Panc1 (cell line): ENCODE results near the gene FKBP1A. TPM values are rescaled to one million over a fixed set of nuclear protein-coding genes. Genes with fewer than 3 reads are reported as not detected.

ENCODE experiments used
- ATAC-seq: fragments of 200-7000 bp; cut with Tn5 transposase; 2 replicates; pipeline ENCODE4 v1.9.1; 2020; ENCODE audit warnings: mild to moderate bottlenecking, moderate library complexity
- BruUV-seq: library from RNA; stranded (reverse); fragments of 400-500 nt; replicated peaks from 2 replicates; lab custom pipeline; 2021; lab: Mats Ljungman, UMichigan
- CTCF ChIA-PET: fragments of 300-600 bp; sonication (Branson Sonifier 250); formaldehyde crosslinking; loops from one replicate; lab custom pipeline; 2022; ENCODE audit warnings: antibody characterized with exemption; lab: Charles Lee
- POLR2A ChIA-PET: fragments of 300-600 bp; sonication (Branson Sonifier 250); formaldehyde crosslinking; loops from one replicate; lab custom pipeline; 2022; ENCODE audit warnings: antibody characterized with exemption; lab: Charles Lee
- DNase-seq: peaks from one replicate; pipeline ENCODE4 v3.0.0-alpha.2; 2010; ENCODE audit warnings: low read depth, low spot score
- H3K27ac ChIP-seq: 2 replicates; pipeline ENCODE4 v1.5.1; 2011; ENCODE audit warnings: mild to moderate bottlenecking, low read length, inconsistent platforms
- H3K27me3 ChIP-seq: fragments of 200-500 bp; sonication (Bioruptor generic); 2 replicates; pipeline ENCODE4 v1.6.0; 2014; ENCODE audit warnings: low read length, inconsistent platforms; ENCODE audit not compliant: control insufficient read depth, insufficient read depth
- H3K36me3 ChIP-seq: fragments of 200-500 bp; sonication (Bioruptor generic); 2 replicates; pipeline ENCODE4 v1.5.1; 2014; ENCODE audit warnings: inconsistent platforms, mild to moderate bottlenecking, low read length, moderate library complexity; ENCODE audit not compliant: control insufficient read depth, insufficient read depth
- H3K4me1 ChIP-seq: 2 replicates; pipeline ENCODE4 v1.5.1; 2011; ENCODE audit warnings: inconsistent platforms, mild to moderate bottlenecking, low read length, moderate library complexity; ENCODE audit not compliant: control insufficient read depth, insufficient read depth
- H3K4me3 ChIP-seq, 2 experiments: 2 replicates each; pipeline ENCODE4 v1.5.1; 2011 to 2012; ENCODE audit warnings: low read depth in 2 of 2, low read length in 2 of 2, mild to moderate bottlenecking in 2 of 2, inconsistent platforms in 1 of 2, moderate library complexity in 1 of 2
- H3K9me3 ChIP-seq: fragments of 200-500 bp; sonication (Bioruptor generic); 2 replicates; pipeline ENCODE4 v1.5.1; 2014; ENCODE audit warnings: low read depth, mild to moderate bottlenecking, inconsistent platforms, low read length, moderate library complexity; ENCODE audit not compliant: control insufficient read depth, insufficient read depth
- POLR2AphosphoS5 ChIP-seq: IDR thresholded peaks from 2 replicates; pipeline ENCODE4 v1.6.1; 2012; ENCODE audit warnings: mild to moderate bottlenecking, low read depth, low read length, moderate library complexity
- SIN3A ChIP-seq: IDR thresholded peaks from 2 replicates; pipeline ENCODE4 v1.6.1; 2012; ENCODE audit warnings: low read depth, mild to moderate bottlenecking, low read length, moderate library complexity, borderline replicate concordance; ENCODE audit not compliant: insufficient read depth
- TCF7L2 ChIP-seq: IDR thresholded peaks from 2 replicates; pipeline ENCODE4 v1.6.1; 2011; ENCODE audit warnings: mild to moderate bottlenecking, low read depth, low read length, inconsistent platforms
- in situ Hi-C: cut with HindIII; loops from 2 replicates; pipeline ENCODE4 v1.10.0; 2016; ENCODE audit warnings: low sequenced_read_pairs, low pct_unique_long_range_greater_than_20kb
- intact Hi-C: fragments of 100-400 bp; cut with micrococcal nuclease; formaldehyde crosslinking; loops from one replicate; pipeline ENCODE4 v1.10.0; 2022; ENCODE audit not compliant: unreplicated experiment
- total RNA-seq: library from RNA; stranded (reverse); gene quantifications from one replicate; pipeline ENCODE4 v1.2.1, GENCODE V29; 2021; ENCODE audit not compliant: unreplicated experiment
- TF ChIP-seq, protein P1 (sequence below), 2 experiments: IDR thresholded peaks; 2 replicates each; pipeline ENCODE4 v1.6.1; 2011 to 2012; ENCODE audit warnings: low read depth in 2 of 2, control low read depth in 1 of 2, low read length in 1 of 2, mild to moderate bottlenecking in 1 of 2, moderate library complexity in 1 of 2; ENCODE audit not compliant: insufficient read depth in 1 of 2
- TF ChIP-seq, protein P2 (sequence below): fragments of 450-650 bp; IDR thresholded peaks from 2 replicates; pipeline ENCODE4 v1.5.1; 2017; ENCODE audit warnings: mild to moderate bottlenecking

FKBP1A gene
- total RNA-seq, 1 experiment from 2014 or later: 695 TPM

DNA sequence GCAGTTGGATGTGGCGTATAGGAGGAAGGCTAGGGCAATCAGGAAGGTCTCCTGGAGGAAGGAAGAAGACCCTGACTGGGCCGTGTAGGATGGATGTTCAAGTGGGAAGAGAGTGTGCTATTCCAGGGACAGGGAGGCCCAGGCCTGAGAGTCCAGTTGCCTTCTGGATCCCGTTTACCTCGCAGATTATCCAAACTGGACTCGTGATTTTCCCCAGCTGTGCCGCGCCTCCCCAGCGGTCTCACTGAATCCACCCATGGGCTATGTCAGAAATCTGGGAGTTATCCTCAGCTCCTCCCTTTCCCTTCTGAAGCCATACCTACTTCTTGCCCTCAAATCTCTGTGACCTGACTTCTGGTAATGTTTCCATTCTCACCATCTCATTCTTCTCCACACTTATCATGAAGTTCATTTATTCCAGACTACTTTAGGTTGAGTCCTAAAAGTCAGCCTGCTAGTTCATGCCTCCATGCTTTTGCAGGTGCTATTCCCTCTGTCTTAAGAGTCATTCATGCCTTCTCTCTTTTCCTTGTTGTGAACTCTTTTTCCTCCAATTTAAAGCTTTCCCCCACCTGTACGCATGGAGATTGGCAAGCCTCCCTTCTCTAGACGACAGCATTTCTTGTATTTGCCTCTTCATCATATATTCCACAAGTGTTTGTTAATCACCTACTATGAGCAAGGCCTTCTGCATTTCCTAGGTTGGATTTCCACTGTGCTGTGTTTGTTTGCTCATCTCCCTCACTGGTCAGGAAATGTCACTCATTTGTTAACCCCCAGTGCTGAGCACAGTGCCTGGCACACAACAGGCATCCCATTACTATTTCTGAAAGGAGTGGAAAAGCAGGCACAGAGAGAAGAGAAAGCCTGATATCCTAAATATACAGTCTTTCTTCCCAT is 66.6 kb downstream of the FKBP1A start:
- TF ChIP-seq, protein P1, sequence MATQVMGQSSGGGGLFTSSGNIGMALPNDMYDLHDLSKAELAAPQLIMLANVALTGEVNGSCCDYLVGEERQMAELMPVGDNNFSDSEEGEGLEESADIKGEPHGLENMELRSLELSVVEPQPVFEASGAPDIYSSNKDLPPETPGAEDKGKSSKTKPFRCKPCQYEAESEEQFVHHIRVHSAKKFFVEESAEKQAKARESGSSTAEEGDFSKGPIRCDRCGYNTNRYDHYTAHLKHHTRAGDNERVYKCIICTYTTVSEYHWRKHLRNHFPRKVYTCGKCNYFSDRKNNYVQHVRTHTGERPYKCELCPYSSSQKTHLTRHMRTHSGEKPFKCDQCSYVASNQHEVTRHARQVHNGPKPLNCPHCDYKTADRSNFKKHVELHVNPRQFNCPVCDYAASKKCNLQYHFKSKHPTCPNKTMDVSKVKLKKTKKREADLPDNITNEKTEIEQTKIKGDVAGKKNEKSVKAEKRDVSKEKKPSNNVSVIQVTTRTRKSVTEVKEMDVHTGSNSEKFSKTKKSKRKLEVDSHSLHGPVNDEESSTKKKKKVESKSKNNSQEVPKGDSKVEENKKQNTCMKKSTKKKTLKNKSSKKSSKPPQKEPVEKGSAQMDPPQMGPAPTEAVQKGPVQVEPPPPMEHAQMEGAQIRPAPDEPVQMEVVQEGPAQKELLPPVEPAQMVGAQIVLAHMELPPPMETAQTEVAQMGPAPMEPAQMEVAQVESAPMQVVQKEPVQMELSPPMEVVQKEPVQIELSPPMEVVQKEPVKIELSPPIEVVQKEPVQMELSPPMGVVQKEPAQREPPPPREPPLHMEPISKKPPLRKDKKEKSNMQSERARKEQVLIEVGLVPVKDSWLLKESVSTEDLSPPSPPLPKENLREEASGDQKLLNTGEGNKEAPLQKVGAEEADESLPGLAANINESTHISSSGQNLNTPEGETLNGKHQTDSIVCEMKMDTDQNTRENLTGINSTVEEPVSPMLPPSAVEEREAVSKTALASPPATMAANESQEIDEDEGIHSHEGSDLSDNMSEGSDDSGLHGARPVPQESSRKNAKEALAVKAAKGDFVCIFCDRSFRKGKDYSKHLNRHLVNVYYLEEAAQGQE (IDR thresholded peaks at IDR 0.05; ENCODE audit: insufficient read depth in 1 of 2, low read depth in 2 of 2, low read length in 1 of 2): no peak
- TF ChIP-seq TCF7L2: no peak
- TF ChIP-seq POLR2AphosphoS5: no peak; the same call in 1 of the 2 replicates
- TF ChIP-seq SIN3A: no peak
- TF ChIP-seq, protein P2, sequence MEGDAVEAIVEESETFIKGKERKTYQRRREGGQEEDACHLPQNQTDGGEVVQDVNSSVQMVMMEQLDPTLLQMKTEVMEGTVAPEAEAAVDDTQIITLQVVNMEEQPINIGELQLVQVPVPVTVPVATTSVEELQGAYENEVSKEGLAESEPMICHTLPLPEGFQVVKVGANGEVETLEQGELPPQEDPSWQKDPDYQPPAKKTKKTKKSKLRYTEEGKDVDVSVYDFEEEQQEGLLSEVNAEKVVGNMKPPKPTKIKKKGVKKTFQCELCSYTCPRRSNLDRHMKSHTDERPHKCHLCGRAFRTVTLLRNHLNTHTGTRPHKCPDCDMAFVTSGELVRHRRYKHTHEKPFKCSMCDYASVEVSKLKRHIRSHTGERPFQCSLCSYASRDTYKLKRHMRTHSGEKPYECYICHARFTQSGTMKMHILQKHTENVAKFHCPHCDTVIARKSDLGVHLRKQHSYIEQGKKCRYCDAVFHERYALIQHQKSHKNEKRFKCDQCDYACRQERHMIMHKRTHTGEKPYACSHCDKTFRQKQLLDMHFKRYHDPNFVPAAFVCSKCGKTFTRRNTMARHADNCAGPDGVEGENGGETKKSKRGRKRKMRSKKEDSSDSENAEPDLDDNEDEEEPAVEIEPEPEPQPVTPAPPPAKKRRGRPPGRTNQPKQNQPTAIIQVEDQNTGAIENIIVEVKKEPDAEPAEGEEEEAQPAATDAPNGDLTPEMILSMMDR: no peak
- H3K27ac ChIP-seq: peak overlapping the region; percentile 96
- ATAC-seq: no peak; the same call in 1 of the 2 replicates
- ChIA-PET POLR2A (interaction anchor here (1.2 to 1.5 kb wide), 2 partner anchors 10 to 28 kb away, joined by 3 to 5 read pairs; no protein-coding TSS in a partner anchor), CTCF (no interaction called here)
- H3K27me3 ChIP-seq: no peaks in the 10 kb centered on the region
- peak overlapping the region; percentile 91 to 96 for H3K4me3 ChIP-seq
- H3K36me3 ChIP-seq: no peaks in the 10 kb centered on the region
- in situ Hi-C loops: no loop called here
- no TSS peak for BruUV-seq
- no peak for DNase-seq
- H3K9me3 ChIP-seq: no peaks in the 10 kb centered on the region
- H3K4me1 ChIP-seq: peaks cover 41% of the 10 kb centered on the region
- intact Hi-C loops: loop anchor here (5.0 kb wide), 1 partner anchor 141 kb away; the partner anchor contains the start of gene NSFL1C

DNA sequence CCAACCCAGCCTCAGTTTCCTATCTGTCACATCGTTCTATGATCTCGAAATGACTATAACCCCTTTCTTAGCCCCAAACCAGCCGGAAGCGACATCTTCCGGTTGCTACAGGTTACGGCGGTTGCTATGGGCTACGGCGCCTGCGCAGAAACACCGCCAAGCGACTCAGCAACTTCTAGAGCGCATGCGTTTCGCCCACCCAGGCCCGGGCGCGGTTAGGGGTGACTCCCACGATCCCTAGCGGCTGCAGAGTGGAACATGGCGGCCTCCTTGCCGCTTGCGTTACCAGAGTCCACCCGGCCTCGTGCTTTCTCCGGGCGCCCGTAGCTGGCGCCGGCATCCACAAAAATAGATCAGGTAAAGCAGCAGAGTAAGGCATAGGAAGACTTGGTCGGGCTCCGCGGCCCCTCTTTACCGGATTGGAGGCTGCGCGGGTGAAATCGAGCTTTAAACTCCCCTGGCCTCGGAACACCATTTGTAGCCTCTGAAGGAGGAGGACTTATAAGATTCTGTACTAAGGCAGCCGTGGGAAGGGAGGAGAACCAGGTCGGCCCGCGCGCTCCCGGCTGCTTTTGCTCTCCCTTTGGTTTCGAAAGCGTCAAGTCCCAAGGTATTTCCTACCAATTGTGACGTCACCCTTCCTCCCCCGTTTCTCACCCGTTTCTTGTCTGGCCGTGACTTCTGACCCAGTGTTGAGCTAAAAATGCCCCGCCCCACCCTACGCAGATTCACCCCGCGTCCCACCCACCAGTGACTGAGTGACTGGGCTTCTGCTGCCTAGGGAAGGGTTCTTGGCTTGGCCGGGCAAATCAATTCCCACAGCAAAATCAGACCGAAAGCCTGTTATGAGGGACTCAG is 67.5 kb downstream of the FKBP1A start:
- intact Hi-C loops: loop anchor here (5.0 kb wide), 1 partner anchor 142 kb away; the partner anchor contains the start of gene NSFL1C
- ChIA-PET POLR2A (interaction anchor here (1.2 to 1.5 kb wide), 2 partner anchors 11 to 27 kb away, joined by 3 to 5 read pairs; no protein-coding TSS in a partner anchor), CTCF (no interaction called here)
- in situ Hi-C loops: no loop called here
- no peaks in the 10 kb centered on the region for H3K36me3 ChIP-seq
- ATAC-seq: peak; percentile 94
- BruUV-seq: TSS peak; percentile 77
- no peaks in the 10 kb centered on the region for H3K27me3 ChIP-seq
- H3K4me1 ChIP-seq: peaks cover 41% of the 10 kb centered on the region
- peak overlapping the region; percentile 96 for H3K27ac ChIP-seq
- TF ChIP-seq, protein P1 (IDR thresholded peaks at IDR 0.05; ENCODE audit: insufficient read depth in 1 of 2, low read depth in 2 of 2, low read length in 1 of 2): no peak
- TF ChIP-seq POLR2AphosphoS5: peak; percentile 94
- peak overlapping the region; percentile 91 to 96 for H3K4me3 ChIP-seq
- peak; percentile 80 for DNase-seq
- H3K9me3 ChIP-seq: no peaks in the 10 kb centered on the region
